HG03103 (cell line): Measurements from ENCODE around the gene TLR5.
"Not testable (repeated sequence)": the region's sequence is repeated elsewhere in the genome, so short reads cannot be mapped to it uniquely, and the experiment has no call there.

Experiments used
- ATAC-seq: cut with Tn5 transposase; IDR thresholded peaks from one replicate; pipeline ENCODE4 v1.9.1; 2021; ENCODE audit warnings: low read depth; ENCODE audit not compliant: unreplicated experiment

TLR5 gene, protein sequence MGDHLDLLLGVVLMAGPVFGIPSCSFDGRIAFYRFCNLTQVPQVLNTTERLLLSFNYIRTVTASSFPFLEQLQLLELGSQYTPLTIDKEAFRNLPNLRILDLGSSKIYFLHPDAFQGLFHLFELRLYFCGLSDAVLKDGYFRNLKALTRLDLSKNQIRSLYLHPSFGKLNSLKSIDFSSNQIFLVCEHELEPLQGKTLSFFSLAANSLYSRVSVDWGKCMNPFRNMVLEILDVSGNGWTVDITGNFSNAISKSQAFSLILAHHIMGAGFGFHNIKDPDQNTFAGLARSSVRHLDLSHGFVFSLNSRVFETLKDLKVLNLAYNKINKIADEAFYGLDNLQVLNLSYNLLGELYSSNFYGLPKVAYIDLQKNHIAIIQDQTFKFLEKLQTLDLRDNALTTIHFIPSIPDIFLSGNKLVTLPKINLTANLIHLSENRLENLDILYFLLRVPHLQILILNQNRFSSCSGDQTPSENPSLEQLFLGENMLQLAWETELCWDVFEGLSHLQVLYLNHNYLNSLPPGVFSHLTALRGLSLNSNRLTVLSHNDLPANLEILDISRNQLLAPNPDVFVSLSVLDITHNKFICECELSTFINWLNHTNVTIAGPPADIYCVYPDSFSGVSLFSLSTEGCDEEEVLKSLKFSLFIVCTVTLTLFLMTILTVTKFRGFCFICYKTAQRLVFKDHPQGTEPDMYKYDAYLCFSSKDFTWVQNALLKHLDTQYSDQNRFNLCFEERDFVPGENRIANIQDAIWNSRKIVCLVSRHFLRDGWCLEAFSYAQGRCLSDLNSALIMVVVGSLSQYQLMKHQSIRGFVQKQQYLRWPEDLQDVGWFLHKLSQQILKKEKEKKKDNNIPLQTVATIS

DNA sequence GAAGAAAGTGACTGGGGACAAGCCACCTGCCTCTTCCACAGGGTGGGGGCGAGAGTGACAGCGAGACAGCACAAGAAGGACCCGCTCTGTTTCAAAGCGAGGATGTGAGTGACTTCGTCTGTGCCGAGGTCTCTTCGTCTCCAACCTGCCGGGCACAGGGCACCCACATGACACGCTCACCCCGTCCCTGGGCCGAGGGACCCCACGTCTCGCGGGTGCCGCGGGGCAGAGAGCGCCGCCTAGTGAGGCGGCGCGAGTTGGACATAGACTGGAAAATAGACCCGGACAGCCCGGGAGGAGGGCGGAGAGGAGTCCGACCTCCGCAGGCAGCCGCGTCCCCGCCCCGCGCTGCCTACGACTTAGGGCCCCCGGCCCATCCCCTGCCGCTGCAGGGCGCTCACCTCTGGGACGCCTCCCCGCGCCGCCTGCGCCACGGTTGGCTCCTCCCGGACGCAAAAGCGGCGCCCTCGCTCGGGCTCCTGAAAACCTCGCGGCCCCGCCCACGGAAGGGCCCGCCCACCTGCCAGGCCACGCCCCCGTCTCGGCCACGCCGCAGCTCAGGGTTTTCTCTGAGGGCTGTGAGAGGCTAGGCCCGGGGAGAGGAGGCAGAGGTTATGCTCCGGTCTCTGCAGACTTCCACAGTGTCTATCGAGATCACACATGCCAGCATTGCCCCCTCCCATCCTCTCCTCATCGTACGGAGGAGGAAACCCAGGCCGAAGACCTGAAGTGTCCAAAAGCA, at the start of gene TLR5:
TSS of gene TLR5 (minus strand) at position 454 of the 742 bp plus-strand sequence. CDS start 30,217 bp downstream, outside the sequence.
- ATAC-seq: peak; percentile 96

DNA sequence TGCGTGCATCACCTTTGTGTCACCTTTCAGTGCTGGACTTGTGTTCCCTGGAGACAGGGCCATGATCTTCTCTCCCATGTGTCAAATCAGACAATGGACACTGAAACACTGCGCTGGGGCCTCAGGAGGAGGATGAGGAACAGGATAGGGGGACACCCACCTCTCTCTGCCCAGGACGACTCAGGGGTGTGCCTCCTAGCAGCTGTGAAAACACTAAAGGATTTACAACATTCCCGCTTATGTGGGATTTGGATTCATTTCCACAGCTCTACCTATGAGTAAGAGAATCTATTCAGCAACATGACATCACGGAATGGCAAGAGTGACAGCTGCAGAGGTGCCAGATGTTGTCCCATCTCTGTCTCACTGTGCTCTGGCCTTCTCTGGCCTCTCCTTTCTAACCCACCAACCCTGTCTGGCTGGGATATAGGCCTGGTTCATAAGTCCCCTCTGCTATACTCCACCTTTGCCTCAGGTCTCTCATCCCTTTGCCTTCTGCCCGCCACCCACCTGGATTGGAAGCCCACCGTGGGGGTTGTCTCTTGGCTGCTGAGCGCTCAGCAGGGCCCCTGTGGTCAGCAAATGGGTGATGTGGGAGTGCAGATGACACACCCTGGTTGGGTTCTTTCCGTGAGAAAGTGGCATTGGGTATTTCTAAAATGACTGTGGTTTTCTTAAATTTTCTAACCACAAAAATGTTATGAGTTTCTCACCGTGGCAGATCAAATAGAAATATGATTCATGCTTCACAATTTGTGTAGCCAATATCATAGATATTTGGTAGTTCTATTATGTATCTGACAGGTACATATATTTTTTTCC, 47.1 kb upstream of the TLR5 start:
- ATAC-seq: no peak

DNA sequence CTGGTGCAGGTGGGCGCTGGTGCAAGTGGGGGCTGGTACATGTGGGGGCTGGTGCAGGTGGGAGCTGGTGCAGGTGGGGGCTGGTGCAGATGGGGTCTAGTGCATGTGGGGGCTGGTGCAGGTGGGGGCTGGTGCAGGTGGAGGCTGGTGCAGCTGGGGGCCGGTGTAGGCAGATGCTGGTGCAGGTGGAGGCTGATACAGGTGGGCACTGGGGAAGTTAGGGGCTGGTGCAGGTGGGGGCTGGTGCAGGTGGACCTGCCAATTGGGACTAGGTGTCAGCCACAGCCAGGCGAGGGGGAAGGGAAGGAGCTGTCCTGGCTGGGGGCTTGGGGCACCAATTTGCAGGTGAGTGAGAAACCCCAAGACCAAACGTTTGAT, 46.5 kb upstream of the TLR5 start:
- ATAC-seq: no peak

DNA sequence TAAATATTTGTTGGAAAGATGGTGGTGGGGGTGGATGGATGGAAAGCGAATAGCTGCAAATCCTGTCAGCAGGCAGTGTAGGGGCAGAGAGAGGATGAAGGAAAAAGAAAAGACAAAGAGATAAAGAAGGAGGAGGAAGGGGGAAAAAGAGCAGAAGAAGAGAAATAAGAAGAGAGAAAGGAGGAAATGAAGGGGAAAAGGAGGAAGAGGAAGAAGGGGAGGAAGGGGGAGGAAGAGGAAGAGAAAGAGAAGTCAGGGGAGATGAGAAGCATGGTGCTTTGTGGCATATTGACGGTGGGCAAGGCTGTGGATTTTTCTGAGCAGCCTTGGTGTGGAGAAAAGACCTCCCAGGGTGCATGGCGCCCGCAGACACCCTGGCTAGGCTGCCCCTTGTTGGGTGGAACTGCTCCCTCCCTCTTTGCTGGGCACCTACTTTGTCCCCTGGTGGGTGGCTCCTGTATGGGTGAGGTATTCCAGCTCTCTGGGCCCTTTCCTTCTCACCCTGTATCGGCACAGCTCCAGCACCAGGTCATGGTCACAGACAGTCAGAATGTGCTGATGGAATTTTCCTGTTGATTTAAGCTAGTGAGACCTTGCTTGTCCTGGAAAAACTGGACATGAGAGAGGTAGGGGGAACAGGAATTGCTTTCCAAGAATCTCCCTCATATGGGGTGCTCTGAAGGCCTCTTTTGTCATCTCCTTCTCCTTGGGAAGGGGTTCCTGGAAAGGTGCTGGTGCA, 45.7 kb upstream of the TLR5 start:
- no peak for ATAC-seq

DNA sequence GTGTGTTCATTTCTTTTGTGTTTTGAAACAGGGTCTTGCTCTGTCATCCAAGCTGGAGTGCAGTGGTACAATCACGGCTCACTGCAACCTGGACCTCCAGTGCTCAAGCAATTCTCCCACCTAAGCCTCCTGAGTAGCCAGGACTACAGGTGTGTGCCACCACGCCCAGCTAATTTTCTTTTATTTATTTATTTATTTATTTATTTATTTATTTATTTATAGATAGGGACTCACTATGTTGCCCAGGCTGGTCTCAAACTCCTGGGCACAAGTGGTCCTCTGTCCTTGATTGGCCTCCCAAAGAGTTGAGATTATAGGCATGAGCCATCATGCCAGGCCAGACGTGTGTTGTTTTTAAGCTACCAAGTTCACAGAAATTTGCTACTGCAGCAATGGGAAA, 43.8 kb upstream of the TLR5 start:
- no peak for ATAC-seq

DNA sequence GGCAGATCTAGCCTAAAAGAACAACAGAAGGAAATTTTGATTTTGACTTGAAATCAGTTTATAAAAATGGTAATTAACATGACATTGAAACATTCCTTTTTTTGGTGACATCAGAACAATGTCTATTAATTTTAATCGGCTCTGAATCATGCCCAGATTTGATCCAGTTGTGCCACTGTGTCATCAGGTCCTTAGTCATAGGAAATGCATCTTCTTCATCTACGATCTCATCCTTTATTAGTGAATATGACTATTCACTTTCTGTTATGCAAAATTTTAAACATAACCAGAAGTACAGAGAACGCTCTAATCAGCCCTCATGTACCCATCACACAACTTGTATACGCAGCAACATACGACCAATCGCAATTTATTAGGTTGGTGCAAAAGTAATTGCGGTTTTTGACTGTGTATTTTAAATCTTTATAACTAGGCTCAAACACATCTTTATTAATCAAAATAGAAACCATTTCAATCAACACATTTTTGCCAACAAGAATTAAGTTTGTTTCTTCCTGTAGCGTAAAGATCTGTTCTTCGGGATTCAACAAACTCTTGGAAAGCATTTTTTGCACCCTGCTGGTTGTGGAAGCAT, 40.3 kb upstream of the TLR5 start:
- ATAC-seq: no peak

DNA sequence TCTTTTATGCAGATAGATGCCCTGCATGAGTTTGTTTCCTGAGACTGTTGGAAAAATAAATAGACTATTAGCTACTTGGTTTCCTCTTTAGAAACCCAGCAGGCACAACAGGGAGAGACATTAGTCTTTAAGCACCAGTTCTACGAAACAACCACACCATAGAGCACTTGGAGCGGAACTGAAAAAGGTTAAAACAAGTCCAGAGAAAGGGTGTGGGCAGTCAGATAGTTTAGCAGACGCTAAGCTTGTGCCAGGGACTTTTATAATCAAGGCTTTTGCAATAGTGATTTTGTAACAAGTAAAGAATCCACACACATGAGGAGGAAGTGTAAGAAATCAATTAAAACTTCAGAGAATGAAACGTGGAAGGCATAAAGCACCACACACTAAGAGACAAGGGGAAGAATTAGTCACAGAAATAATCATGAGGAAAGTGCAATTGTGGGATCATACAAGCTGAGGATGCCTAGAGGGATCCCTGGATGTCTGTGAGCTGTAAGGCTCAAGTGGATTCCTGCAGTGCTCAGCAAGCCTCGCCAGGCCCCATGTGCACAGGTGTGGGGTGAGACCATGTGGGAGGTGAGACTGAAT, 37.8 kb upstream of the TLR5 start:
- no peak for ATAC-seq

DNA sequence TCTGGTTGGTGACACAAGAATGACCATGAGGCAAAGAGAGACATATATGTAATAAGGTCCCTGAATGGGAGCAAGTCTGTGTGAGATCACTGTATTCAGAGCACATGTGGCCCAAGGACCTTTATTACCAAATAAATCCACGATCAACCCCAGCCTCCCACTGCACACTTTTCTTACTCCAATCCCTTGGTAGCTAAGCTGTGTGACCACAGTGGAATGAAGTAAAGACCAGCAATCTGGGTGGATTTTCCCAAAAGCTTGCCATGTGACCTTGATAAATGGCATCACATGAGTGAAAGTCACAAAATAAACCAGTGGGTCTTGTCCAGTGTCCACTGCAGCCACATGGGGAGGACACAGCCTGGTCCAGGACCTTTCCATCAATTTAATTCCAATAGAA, 36.7 kb upstream of the TLR5 start:
- ATAC-seq: no peak

DNA sequence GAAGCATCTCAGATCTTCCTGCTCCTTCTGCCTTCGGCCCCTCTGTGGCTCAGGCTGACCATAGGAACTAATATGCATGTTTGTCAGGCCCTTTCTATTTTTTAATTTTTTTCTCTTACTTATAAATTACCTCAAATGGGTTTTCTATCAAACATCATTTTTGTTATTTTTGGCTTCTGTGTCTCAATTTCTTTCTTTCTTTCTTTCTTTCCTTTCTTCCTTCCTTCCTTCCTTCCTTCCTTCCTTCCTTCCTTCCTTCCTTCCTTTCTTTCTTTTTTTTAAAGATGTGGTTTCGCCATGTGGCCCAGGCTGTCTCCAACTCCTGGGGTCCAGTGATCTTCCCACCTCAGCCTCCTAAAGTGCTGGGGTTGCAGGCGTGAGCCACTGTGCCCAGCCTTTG, 36.2 kb upstream of the TLR5 start:
- ATAC-seq: no peak

DNA sequence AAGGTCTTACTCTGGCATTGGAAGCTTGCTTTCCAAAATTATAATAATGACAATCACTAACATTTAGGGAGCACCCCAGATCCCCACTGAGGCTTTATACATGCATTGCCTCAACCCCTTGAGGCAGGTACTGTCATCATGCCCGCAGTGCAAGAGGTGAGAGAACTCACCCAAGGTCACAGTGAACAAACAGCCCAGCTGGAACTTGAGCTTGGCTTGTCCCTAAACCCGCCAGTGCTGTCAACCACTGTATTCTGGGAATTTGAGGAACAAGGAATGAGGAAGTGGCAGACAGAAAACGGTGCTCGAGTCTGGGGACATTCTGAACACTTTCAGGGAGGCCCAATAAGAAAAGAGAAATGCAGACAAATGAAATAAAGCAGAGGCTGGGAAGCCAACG, 34.6 kb upstream of the TLR5 start:
- no peak for ATAC-seq

DNA sequence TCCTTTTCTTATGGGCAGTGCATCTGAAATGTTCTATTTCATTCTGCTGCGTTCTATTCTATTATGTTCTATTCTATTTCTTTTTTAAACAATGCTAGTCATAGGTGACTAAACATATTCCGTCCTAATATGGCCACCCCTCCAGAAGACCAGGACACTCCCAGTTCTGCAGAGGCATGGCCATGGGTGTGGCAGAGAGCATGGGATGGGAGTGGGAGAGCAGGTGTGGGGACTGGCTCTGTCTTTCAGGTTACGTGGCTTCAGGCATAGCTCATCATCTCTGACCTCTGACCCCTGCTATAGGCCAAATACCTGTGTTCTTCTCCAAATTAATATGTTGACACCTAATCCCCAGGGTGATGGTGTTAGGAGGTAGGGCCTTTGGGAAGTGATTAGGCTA, 33.4 kb upstream of the TLR5 start:
- ATAC-seq: no peak

DNA sequence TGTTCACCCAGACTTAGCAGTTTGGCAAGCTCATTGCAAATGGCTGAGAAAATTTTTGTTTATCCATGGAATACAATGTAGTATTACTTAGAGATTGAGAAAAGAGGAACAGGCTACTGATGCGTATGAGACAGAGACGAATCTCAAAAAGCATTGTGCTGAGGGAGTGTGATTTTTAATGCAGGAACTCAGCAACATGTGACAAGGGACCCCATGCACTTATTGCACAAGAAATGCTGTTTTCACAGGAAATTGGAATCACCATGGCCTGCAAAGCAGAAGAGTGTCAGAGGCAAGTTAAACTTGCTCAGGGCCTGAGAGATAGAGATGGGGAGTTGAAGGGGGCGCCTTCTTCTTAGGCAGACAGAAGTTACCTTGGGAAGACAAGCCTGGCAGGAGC, 32.6 kb upstream of the TLR5 start:
- ATAC-seq: no peak

DNA sequence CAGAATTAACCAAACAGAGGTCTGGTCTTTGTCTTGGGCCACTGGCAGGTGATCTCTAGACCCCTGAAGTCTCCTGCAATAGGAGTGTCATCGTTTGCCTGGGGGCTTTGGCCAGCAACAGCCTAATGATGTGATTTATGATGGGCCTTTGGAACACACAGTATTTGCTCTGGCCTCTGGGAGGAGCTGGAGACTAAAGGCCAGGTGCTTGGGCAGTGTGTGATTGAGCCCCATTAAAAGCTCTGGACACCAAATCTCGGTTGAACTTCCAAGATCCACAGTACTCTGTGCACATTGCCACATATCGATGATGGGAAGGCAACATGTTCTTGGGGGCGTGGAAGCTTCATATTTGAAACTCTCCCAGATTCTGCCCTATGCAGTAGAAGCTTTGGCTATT, 32.0 kb upstream of the TLR5 start:
- ATAC-seq: no peak

DNA sequence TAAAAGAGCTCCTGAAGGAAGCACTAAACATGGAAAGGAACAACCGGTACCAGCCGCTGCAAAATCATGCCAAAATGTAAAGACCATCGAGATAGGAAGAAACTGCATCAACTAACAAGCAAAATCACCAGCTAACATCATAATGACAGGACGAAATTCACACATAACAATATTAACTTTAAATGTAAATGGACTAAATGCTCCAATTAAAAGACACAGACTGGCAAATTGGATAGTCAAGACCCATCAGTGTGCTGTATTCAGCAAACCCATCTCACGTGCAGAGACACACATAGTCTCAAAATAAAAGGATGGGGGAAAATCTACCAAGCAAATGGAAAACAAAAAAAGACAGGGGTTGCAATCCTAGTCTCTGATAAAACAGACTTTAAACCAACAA, 26.4 kb upstream of the TLR5 start:
- not testable (repeated sequence) for ATAC-seq

DNA sequence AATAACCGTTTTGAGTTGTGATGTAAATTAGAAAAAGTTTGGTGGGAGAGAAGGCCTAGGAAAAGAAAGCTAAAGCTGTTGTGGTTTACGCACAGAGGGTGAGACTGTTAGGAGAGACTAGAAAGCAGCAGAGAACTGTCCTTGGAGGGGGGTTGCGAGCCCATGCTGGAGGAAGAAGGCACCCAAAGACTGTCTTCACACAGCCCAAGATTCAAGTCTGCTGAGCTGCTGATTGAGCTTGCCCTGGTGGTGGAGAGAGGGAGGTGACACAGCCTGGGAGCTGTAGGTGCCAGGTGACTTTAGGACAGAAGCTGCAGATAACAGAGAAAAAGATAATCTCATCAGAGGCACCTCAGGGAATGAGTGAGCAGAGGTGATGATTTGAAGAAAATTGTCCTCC, 18.3 kb upstream of the TLR5 start:
- no peak for ATAC-seq

DNA sequence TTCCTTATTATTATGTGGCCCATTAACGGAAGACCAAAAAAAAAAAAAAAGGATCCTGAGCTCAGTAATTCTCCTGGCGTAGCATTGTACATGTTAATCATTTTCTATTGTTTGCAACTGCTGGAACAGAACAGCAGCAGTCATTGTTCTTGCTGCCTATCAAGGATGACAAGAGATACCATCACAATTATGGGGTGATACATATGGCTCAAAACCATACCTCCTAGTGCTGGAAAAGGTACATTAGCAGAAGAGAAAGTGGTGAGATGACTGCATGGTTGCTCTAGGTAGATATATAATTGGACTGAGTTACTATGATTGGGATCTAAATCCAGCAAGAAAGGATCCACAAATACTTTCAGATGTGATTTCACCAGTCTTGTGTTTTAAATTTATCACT, 13.3 kb upstream of the TLR5 start:
- ATAC-seq: no peak

DNA sequence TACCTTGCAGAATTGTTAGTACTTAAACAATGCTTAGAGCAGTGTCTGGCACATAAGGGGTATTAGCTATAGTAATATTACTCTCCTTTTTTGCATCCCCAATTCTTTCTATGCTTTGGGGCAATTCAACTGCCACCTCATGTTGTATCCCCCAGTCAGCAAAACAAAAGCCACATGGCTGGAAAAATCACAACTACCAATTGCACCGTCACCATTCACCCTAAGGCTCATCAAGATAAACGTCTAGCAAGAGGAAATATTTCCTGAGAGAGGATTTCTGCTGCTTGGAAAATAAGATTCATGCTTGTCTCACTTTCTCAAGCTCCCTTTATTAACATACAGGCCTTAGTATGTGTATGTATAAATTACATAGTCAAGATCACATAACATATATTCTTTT, 12.1 kb upstream of the TLR5 start:
- no peak for ATAC-seq

DNA sequence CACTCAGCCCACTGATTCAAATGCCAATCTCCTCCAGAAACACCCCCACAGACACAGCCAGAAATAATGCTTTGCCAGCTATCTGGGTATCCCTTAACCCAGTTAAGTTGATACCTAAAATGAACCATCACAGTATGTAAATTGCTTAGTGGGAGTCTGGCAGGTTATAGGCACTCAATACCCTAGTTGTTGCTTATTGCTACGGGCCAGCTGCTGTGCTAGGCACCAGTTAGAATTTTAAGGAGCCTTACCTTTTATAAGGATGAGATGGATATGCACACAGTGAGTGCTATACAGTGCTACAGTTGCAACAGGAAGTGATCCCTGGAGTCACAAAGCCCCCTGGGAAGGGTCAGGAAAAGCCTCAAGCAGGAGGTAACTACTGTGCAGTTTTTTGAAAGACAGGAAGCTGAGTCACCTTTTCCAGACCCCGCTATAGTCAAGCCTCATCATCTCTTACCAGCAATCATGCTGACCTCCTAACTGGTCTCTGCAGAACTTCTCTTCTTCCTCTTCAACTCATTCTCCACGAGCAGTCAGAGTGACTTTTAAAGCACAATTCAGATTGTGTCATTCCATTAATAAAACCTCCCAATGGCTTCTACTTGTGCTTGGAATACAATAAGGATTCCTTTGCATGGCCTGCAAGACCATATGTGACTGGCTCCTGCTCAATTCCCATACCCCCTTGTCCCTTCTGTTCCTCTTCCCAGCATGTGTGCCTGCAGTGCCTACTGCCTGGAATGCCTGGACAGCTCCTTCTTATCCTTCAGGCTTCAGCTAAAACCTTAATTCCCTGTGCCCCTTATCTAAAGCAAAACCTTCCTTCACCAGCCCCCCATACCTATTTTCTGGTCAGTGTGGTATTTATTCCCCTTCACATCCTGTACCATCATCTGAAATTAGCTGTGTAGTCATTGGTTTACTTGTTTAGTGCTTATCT, 10.4 kb upstream of the TLR5 start:
- ATAC-seq: no peak
